ENCODE measurements around the gene IQCK.
"Not testable (repeated sequence)": the region's sequence is repeated elsewhere in the genome, so short reads cannot be mapped to it uniquely, and the experiment has no call there.

Gene IQCK

GRCh38 chr16:19785081-19785480, 67.0 kb downstream of the IQCK start:
- Histone ChIP-seq H3K36me3 (replicated peaks; ENCODE audit: low read depth, low read length) (no peaks in the 10 kb centered on the region), H2AFZ (ENCODE audit: low read depth, low read length) (no peak overlapping the region), H3K9ac (ENCODE audit: low read length) (no peak overlapping the region), H3K4me3 (ENCODE audit: low read length) (no peak overlapping the region), H3K27ac (ENCODE audit: low read length) (no peak overlapping the region), H3K4me2 (ENCODE audit: low read length) (no peak overlapping the region), H3K27me3 (ENCODE audit: low read depth, low read length) (no peaks in the 10 kb centered on the region), H3K4me1 (ENCODE audit: low read length) (no peaks in the 10 kb centered on the region), H3K9me3 (ENCODE audit: insufficient read depth, low read length) (no peaks in the 10 kb centered on the region), H4K20me1 (ENCODE audit: insufficient read depth, low read length) (no peaks in the 10 kb centered on the region), H3K79me2 (ENCODE audit: low read length) (no peaks in the 10 kb centered on the region)
- TF ChIP-seq EZH2phosphoT487 (IDR thresholded peaks at IDR 0.05; ENCODE audit: low read depth) (no peak), CTCF (IDR thresholded peaks at IDR 0.05; ENCODE audit: low read depth, low read length) (no peak)

GRCh38 chr16:19785512-19786130, 67.5 kb downstream of the IQCK start:
- Histone ChIP-seq H3K9ac (ENCODE audit: low read length) (no peak overlapping the region), H3K9me3 (ENCODE audit: insufficient read depth, low read length) (no peaks in the 10 kb centered on the region), H3K27me3 (ENCODE audit: low read depth, low read length) (no peaks in the 10 kb centered on the region), H3K4me1 (ENCODE audit: low read length) (no peaks in the 10 kb centered on the region), H3K4me3 (ENCODE audit: low read length) (no peak overlapping the region), H3K4me2 (ENCODE audit: low read length) (no peak overlapping the region), H3K36me3 (replicated peaks; ENCODE audit: low read depth, low read length) (no peaks in the 10 kb centered on the region), H3K27ac (ENCODE audit: low read length) (no peak overlapping the region), H2AFZ (ENCODE audit: low read depth, low read length) (no peak overlapping the region), H3K79me2 (ENCODE audit: low read length) (no peaks in the 10 kb centered on the region), H4K20me1 (ENCODE audit: insufficient read depth, low read length) (no peaks in the 10 kb centered on the region)
- TF ChIP-seq CTCF (IDR thresholded peaks at IDR 0.05; ENCODE audit: low read depth, low read length) (no peak), EZH2phosphoT487 (IDR thresholded peaks at IDR 0.05; ENCODE audit: low read depth) (no peak)

GRCh38 chr16:19801369-19801768, 83.3 kb downstream of the IQCK start:
- H3K27ac ChIP-seq (ENCODE audit: low read length) = not testable (repeated sequence)

DNA sequence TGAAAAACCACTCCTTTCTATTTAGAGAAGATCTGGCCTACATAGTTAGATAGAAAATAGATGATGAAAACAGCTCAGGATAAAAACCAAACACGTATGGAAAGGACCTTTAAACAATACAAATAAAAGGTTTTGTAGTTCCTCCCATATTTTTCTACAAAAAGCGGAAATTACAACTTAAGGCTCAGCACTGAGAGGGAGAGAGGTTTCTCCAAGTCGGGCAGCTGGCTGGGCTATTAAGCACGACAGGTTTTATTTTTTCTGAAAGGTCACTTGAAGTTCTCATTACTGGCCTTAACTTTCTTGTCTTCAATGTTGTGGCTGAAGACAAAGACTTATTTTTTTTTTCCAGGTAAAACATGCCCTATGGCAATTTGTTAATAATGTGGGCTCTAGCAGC, 83.8 kb downstream of the IQCK start:
- H3K36me3 ChIP-seq (replicated peaks; ENCODE audit: low read depth, low read length) = peaks cover 11% of the 10 kb centered on the region
- not testable (repeated sequence) for H3K4me2 ChIP-seq (ENCODE audit: low read length); H2AFZ ChIP-seq (ENCODE audit: low read depth, low read length); H4K20me1 ChIP-seq (ENCODE audit: insufficient read depth, low read length); H3K27ac ChIP-seq (ENCODE audit: low read length); H3K79me2 ChIP-seq (ENCODE audit: low read length); H3K9me3 ChIP-seq (ENCODE audit: insufficient read depth, low read length); H3K27me3 ChIP-seq (ENCODE audit: low read depth, low read length); H3K4me3 ChIP-seq (ENCODE audit: low read length); H3K9ac ChIP-seq (ENCODE audit: low read length); H3K4me1 ChIP-seq (ENCODE audit: low read length)

More at GRCh38 chr16:19801369-19801768, 83.3 kb downstream of the IQCK start:
- not testable (repeated sequence) for H3K9me3 ChIP-seq (ENCODE audit: insufficient read depth, low read length); H4K20me1 ChIP-seq (ENCODE audit: insufficient read depth, low read length); H3K79me2 ChIP-seq (ENCODE audit: low read length); H3K4me1 ChIP-seq (ENCODE audit: low read length); H2AFZ ChIP-seq (ENCODE audit: low read depth, low read length); H3K27me3 ChIP-seq (ENCODE audit: low read depth, low read length); H3K9ac ChIP-seq (ENCODE audit: low read length); H3K4me2 ChIP-seq (ENCODE audit: low read length); H3K4me3 ChIP-seq (ENCODE audit: low read length); H3K36me3 ChIP-seq (replicated peaks; ENCODE audit: low read depth, low read length)

DNA sequence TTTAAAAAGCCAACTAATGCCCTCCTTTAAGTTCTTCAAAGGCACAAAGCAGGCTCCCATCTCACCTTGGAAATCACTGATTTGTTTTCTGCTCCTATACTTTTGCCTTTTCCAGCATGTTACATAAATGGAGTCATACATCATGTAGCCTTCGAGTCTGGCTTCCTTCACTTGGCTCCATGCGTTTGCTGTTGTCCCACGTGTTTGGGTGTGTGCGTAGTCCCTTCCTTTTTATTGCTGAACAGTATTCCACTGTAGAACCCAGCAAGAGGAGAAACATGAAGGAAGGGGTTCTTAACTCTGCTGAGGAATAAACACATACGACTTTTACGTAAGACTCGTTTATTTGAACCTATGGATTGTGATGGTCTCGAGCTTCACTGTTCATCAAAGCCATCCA, 84.5 kb downstream of the IQCK start:
- Histone ChIP-seq H3K27ac (ENCODE audit: low read length) (no peak overlapping the region), H3K36me3 (replicated peaks; ENCODE audit: low read depth, low read length) (peaks cover 18% of the 10 kb centered on the region), H3K9ac (ENCODE audit: low read length) (no peak overlapping the region), H3K4me2 (ENCODE audit: low read length) (no peak overlapping the region), H4K20me1 (ENCODE audit: insufficient read depth, low read length) (no peaks in the 10 kb centered on the region), H3K79me2 (ENCODE audit: low read length) (no peaks in the 10 kb centered on the region), H3K27me3 (ENCODE audit: low read depth, low read length) (no peaks in the 10 kb centered on the region), H3K4me1 (ENCODE audit: low read length) (peaks cover 16% of the 10 kb centered on the region), H3K9me3 (ENCODE audit: insufficient read depth, low read length) (peaks cover 16% of the 10 kb centered on the region), H3K4me3 (ENCODE audit: low read length) (no peak overlapping the region), H2AFZ (ENCODE audit: low read depth, low read length) (no peak overlapping the region)
- TF ChIP-seq EZH2phosphoT487 (IDR thresholded peaks at IDR 0.05; ENCODE audit: low read depth) (no peak), CTCF (IDR thresholded peaks at IDR 0.05; ENCODE audit: low read depth, low read length) (no peak)
